Vagina (tissue), 2 donors: ENCODE data around the gene CRHR1.

Source experiments
- POLR2A ChIP-seq, 2 donors: fragments of 450-650 bp; IDR thresholded peaks; one replicate each; pipeline ENCODE4 v1.6.1; 2017; ENCODE audit warnings: antibody characterized with exemption in 2 of 2, mild to moderate bottlenecking in 2 of 2, moderate library complexity in 2 of 2
- POLR2AphosphoS5 ChIP-seq, 2 donors: sonication (generic); formaldehyde crosslinking; IDR thresholded peaks; one replicate each; pipeline ENCODE4 v1.9.0; 2017; ENCODE audit warnings: antibody characterized with exemption in 2 of 2, mild to moderate bottlenecking in 2 of 2, low read depth in 1 of 2; ENCODE audit not compliant: insufficient read depth in 1 of 2
- TF ChIP-seq, protein P1 (sequence below), 3 experiments: fragments of 450-650 bp in 2 of 3; fragments of 200-600 bp in 1 of 3; sonication (generic) in 1 of 3; IDR thresholded peaks; one replicate each; pipeline ENCODE4 v1.5.1; 2017 to 2019; ENCODE audit warnings: antibody characterized with exemption in 3 of 3, mild to moderate bottlenecking in 2 of 3, moderate library complexity in 2 of 3

DNA sequence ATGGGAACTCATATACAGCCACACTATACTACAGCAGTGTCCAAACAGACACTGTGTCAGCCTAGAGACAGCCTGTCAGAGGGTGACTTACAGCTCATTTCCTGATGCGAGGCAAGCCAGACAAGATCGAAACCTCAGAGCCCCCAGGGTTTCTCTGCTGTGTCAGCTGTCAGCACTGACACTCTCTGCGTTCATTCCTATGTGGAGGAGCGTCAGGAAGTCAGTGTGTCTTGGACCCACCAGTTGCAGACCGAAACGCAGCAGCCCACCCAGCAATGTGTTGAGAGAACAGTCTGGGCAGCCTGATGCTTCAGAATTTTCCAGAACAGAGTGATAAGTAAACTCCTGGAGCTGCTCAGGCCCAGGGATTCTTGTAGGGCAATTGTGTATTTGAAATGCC is 89.6 kb downstream of the CRHR1 start:
- no peak for TF ChIP-seq POLR2AphosphoS5 (IDR thresholded peaks at IDR 0.05; ENCODE audit: insufficient read depth in 1 of 2, low read depth in 1 of 2)
- TF ChIP-seq, protein P1, sequence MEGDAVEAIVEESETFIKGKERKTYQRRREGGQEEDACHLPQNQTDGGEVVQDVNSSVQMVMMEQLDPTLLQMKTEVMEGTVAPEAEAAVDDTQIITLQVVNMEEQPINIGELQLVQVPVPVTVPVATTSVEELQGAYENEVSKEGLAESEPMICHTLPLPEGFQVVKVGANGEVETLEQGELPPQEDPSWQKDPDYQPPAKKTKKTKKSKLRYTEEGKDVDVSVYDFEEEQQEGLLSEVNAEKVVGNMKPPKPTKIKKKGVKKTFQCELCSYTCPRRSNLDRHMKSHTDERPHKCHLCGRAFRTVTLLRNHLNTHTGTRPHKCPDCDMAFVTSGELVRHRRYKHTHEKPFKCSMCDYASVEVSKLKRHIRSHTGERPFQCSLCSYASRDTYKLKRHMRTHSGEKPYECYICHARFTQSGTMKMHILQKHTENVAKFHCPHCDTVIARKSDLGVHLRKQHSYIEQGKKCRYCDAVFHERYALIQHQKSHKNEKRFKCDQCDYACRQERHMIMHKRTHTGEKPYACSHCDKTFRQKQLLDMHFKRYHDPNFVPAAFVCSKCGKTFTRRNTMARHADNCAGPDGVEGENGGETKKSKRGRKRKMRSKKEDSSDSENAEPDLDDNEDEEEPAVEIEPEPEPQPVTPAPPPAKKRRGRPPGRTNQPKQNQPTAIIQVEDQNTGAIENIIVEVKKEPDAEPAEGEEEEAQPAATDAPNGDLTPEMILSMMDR (IDR thresholded peaks at IDR 0.05) = no peak
- no peak for TF ChIP-seq POLR2A (IDR thresholded peaks at IDR 0.05)
